Thyroid gland (tissue), 4 donors: Measurements from ENCODE around the gene KIF27.
"Not testable (repeated sequence)": the region's sequence is repeated elsewhere in the genome, so short reads cannot be mapped to it uniquely, and the experiment has no call there.

Experiments
- POLR2A ChIP-seq, 2 donors: fragments of 450-650 bp; IDR thresholded peaks; one replicate each; pipeline ENCODE4 v1.6.1; 2017; ENCODE audit warnings: antibody characterized with exemption in 2 of 2, mild to moderate bottlenecking in 2 of 2, moderate library complexity in 1 of 2
- TF ChIP-seq, protein P1 (sequence below), 6 experiments: fragments of 200-600 bp in 3 of 6; fragments of 450-650 bp in 3 of 6; sonication (generic) in 3 of 6; IDR thresholded peaks; one replicate each; pipeline ENCODE4 v1.5.1; 2016 to 2019; ENCODE audit warnings: antibody characterized with exemption in 6 of 6, mild to moderate bottlenecking in 2 of 6, inconsistent platforms in 1 of 6, moderate library complexity in 1 of 6

DNA sequence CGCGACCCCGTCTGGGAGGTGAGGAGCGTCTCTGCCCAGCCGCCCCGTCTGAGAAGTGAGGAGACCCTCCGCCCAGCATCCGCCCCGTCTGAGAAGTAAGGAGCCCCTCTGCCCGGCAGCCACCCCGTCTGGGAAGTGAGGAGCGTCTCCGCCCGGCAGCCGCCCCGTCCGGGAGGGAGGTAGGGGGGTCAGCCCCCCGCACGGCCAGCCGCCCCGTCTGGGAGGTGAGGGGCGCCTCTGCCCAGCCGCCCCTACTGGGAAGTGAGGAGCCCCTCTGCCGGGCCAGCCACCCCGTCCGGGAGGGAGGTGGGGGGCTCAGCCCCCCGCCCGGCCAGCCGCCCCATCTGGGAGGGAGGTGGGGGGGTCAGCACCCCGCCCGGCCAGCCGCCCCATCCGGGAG, 117.3 kb downstream of the KIF27 start:
- TF ChIP-seq POLR2A (IDR thresholded peaks at IDR 0.05), result not testable (repeated sequence)
- TF ChIP-seq, protein P1, sequence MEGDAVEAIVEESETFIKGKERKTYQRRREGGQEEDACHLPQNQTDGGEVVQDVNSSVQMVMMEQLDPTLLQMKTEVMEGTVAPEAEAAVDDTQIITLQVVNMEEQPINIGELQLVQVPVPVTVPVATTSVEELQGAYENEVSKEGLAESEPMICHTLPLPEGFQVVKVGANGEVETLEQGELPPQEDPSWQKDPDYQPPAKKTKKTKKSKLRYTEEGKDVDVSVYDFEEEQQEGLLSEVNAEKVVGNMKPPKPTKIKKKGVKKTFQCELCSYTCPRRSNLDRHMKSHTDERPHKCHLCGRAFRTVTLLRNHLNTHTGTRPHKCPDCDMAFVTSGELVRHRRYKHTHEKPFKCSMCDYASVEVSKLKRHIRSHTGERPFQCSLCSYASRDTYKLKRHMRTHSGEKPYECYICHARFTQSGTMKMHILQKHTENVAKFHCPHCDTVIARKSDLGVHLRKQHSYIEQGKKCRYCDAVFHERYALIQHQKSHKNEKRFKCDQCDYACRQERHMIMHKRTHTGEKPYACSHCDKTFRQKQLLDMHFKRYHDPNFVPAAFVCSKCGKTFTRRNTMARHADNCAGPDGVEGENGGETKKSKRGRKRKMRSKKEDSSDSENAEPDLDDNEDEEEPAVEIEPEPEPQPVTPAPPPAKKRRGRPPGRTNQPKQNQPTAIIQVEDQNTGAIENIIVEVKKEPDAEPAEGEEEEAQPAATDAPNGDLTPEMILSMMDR (IDR thresholded peaks at IDR 0.05), result not testable (repeated sequence)
